Lower leg skin (tissue), 4 donors: ENCODE data around the gene SESTD1. TPM values are rescaled to one million over a fixed set of nuclear protein-coding genes. Genes with fewer than 3 reads are reported as not detected.
A peak's percentile ranks its signal among the peaks of the same experiment; 100 is the strongest.

ENCODE experiments used
- DNase-seq, 2 donors: peaks; one replicate each; pipeline ENCODE4 v3.0.0-alpha.2; 2019; ENCODE audit warnings: low spot score in 2 of 2
- H3K4me3 ChIP-seq: fragments of 200-600 bp; sonication (generic); 2 replicates; pipeline ENCODE4 v1.5.1; 2017; ENCODE audit warnings: mild to moderate bottlenecking, low read depth; ENCODE audit not compliant: poor library complexity, severe bottlenecking
- POLR2A ChIP-seq, 2 donors: fragments of 450-650 bp; IDR thresholded peaks; one replicate each; pipeline ENCODE4 v1.6.1; 2016 to 2017; ENCODE audit warnings: antibody characterized with exemption in 2 of 2, mild to moderate bottlenecking in 1 of 2, moderate library complexity in 1 of 2
- WGBS, 2 donors: methylation state at CpG; one replicate each; pipeline ENCODE4 v1.1.5; 2018; 5-methylcytosine and 5-hydroxymethylcytosine counted together
- intact Hi-C: fragments of 100-400 bp; cut with DNase I; formaldehyde crosslinking; loops from one replicate; pipeline ENCODE4 v1.15.0; 2023; ENCODE audit warnings: low total_unique reads
- total RNA-seq, 4 donors: library from RNA; depleted of rRNA; stranded (reverse); fragments of >200 nt; gene quantifications; one replicate each; pipeline ENCODE4 v1.1.0, GENCODE V29; 2016
- TF ChIP-seq, protein P1 (sequence below), 3 donors: fragments of 450-650 bp; IDR thresholded peaks; one replicate each; pipeline ENCODE4 v1.5.1; 2016; ENCODE audit warnings: antibody characterized with exemption in 3 of 3, mild to moderate bottlenecking in 3 of 3, moderate library complexity in 2 of 3

The SESTD1 gene
- total RNA-seq, 4 donors from 2014 or later: 8.7 to 22.9 (median 11.8) TPM

DNA sequence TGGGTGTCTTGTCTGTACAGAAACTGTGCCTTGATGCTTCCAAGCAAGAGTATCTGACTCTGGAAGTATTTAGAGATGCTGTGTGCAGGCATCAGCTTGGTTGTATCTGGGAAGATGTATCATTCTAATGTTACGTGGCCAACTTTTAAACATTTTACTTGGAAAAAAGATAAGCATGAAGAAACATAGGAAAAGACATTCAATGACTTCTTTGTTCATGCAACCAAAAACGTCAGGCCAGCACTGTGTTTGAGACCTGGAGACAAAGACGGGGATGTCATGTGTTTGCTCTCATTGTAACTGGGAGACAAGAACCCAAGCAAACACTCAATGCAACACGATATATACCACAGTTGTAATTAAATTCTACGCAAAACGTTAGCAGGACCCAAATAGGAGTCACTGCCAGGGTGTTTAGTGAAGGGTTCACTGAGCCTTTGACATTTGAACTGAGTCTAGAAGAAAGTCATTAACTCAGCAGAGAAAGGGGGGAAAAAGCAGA is 8.9 kb upstream of the SESTD1 start:
- intact Hi-C loops: no loop called here
- WGBS, 2 donors: 66 to 77% methylated on average over 6 of the region's 6 CpGs
- no peak for DNase-seq

DNA sequence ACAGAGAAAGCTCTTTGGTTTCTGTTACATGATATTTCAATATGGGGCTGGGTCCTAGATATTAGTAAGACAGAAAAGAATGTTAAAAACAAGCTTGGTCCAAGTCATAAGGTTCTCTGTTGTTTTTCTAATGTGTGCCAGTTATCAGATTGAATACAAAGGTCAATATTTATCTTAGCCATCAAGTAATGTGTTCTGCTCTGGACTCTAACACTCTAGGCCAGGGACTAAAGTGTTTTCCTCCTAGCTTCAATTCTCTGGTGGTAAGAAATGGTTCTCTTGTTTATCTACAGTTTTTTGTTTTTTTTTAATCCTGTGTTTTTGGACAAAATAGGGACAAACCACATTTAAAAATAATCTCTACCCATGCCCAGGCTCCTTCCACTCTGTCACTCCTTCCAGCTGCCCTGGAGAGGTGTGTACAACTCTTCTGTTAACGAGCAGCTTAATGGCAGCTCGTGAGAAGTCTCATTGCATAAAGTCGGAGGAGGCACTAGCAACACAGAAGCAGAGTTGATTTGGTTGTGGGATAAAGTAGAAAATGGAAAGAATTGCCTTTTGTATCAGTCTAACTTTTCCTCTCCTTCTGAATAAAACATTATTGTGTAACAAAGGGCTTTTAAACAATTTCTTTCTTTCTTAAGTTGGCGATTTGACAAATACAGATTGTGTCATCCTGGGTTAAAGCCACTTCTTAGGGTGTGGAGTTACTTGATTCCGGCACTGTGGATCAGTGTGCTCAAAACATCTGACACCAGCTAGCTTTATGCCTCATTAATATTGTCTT is 8.0 kb upstream of the SESTD1 start:
- TF ChIP-seq, protein P1, sequence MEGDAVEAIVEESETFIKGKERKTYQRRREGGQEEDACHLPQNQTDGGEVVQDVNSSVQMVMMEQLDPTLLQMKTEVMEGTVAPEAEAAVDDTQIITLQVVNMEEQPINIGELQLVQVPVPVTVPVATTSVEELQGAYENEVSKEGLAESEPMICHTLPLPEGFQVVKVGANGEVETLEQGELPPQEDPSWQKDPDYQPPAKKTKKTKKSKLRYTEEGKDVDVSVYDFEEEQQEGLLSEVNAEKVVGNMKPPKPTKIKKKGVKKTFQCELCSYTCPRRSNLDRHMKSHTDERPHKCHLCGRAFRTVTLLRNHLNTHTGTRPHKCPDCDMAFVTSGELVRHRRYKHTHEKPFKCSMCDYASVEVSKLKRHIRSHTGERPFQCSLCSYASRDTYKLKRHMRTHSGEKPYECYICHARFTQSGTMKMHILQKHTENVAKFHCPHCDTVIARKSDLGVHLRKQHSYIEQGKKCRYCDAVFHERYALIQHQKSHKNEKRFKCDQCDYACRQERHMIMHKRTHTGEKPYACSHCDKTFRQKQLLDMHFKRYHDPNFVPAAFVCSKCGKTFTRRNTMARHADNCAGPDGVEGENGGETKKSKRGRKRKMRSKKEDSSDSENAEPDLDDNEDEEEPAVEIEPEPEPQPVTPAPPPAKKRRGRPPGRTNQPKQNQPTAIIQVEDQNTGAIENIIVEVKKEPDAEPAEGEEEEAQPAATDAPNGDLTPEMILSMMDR (IDR thresholded peaks at IDR 0.05): no peak
- no peak for TF ChIP-seq POLR2A (IDR thresholded peaks at IDR 0.05)
- intact Hi-C loops: no loop called here
- 37 to 51% methylated on average over 5 of the region's 5 CpGs for WGBS, 2 donors
- no peak for DNase-seq
- no peak overlapping the region for H3K4me3 ChIP-seq

More for the DNA sequence above, 8.9 kb upstream of the SESTD1 start:
- no peak for TF ChIP-seq POLR2A (IDR thresholded peaks at IDR 0.05)
- no peak overlapping the region for H3K4me3 ChIP-seq

DNA sequence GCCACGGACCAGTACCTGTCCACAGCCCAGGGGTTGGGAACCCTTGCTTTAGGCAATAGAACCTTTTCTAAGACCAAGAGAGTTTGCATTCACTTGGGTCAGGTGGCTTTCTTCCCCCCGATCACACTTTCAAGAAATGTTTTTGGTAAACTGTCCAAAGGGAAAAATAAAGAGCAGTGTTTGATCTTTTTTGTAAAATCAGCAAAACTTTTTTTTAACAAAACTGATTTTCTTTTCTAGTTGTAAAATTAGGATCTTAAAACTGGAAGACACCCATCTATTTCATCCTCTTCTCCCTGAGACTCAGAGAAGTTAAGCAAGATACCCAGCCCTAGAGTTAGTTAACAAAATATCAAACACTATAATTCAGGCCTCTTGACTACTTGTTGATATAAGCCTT is 6.1 kb upstream of the SESTD1 start:
- TF ChIP-seq, protein P1 (IDR thresholded peaks at IDR 0.05): no peak
- no peak for TF ChIP-seq POLR2A (IDR thresholded peaks at IDR 0.05)
- DNase-seq: no peak
- intact Hi-C loops: no loop called here
- no peak overlapping the region for H3K4me3 ChIP-seq
- 95 to 98% methylated on average over 2 of the region's 2 CpGs for WGBS, 2 donors

DNA sequence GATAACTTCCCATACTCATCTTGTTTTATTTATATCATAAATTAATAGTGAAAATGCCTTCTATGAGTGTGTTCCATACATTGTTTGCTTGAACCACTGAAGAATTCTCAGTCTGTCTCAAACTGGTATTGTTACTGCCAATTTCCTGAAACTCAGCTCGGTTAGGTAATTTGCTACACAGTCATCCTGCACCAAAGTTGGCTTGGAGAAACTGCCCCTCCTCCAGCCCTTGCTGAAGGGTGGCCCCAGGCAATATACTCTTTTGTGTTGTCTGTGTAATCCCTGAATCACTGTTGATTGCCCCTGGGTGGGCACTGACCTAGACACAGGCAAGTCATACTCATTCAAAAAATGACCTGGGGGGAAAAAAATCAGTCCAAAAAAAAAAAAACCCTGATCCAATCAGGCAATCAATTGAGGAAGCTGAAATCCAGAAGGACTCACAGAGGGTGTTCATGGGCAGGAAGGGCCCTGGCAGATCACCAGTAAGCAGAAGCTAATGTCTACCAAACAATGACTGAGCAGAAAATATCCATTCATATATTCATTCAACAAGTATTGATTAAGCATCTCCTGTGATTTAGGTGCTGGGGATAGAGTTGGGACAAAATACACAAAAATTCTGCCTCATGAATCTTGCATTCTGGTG is 3.8 kb upstream of the SESTD1 start:
- WGBS, 2 donors: 10 to 22% methylated on average over 1 of the region's 1 CpG
- intact Hi-C loops: no loop called here
- H3K4me3 ChIP-seq: no peak overlapping the region
- TF ChIP-seq, protein P1 (IDR thresholded peaks at IDR 0.05): no peak
- TF ChIP-seq POLR2A (IDR thresholded peaks at IDR 0.05): no peak
- DNase-seq: no peak

DNA sequence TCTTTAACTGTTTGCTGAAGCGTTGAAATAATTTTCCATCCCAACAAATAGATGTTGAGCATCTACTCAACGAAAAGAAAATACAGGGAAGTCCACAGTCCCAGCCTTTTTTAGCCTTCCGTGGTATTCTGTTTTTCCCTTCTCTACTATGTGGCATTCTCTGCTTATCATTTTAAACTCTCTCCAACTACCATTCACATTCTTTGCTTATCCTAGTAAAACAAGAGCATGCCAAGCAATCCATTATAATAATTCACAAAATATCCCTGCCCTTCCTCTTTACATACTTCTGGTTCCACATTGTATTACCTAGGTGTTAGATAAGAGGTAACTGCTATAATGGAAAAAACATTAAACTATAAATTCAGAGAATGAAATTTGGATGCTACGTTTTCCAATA is 1.6 kb upstream of the SESTD1 start:
- no peak overlapping the region for H3K4me3 ChIP-seq
- WGBS, 2 donors: 91 to 94% methylated on average over 4 of the region's 4 CpGs
- TF ChIP-seq, protein P1 (IDR thresholded peaks at IDR 0.05): no peak
- intact Hi-C loops: no loop called here
- no peak for DNase-seq

DNA sequence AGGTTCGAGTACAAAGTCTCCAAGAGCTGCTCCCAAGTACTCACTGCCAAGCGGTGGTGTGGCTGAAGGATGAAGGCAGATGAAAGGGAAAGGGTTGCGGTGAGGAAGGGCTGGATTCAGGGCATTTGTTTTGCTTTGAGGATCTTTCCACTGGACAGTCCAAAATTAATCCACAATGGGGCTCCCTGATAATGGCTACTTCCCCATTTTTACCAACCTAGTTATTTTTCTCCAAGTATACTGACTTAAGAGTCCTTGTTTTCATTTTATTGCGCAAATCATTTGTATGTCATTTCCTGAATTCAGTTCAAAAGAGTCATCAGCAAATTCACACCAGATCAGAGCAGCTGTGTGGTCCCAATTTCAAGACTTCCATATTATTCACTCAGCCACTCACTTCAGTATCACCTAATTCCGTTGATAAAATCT is 464 bp upstream of the SESTD1 start:
- no peak for TF ChIP-seq POLR2A (IDR thresholded peaks at IDR 0.05)
- TF ChIP-seq, protein P1 (IDR thresholded peaks at IDR 0.05): no peak
- WGBS, 2 donors: 33 to 39% methylated on average over 5 of the region's 5 CpGs
- H3K4me3 ChIP-seq: peak overlapping the region; percentile 55
- intact Hi-C loops: no loop called here
- no peak for DNase-seq
